Vagina (tissue), 2 donors: Measurements from ENCODE around the gene KLF4.
"Not testable (repeated sequence)": the region's sequence is repeated elsewhere in the genome, so short reads cannot be mapped to it uniquely, and the experiment has no call there.

Source experiments
- POLR2A ChIP-seq, 2 donors: fragments of 450-650 bp; IDR thresholded peaks; one replicate each; pipeline ENCODE4 v1.6.1; 2017; ENCODE audit warnings: antibody characterized with exemption in 2 of 2, mild to moderate bottlenecking in 2 of 2, moderate library complexity in 2 of 2
- POLR2AphosphoS5 ChIP-seq, 2 donors: sonication (generic); formaldehyde crosslinking; IDR thresholded peaks; one replicate each; pipeline ENCODE4 v1.9.0; 2017; ENCODE audit warnings: antibody characterized with exemption in 2 of 2, mild to moderate bottlenecking in 2 of 2, low read depth in 1 of 2; ENCODE audit not compliant: insufficient read depth in 1 of 2
- TF ChIP-seq, protein P1 (sequence below), 3 experiments: fragments of 450-650 bp in 2 of 3; fragments of 200-600 bp in 1 of 3; sonication (generic) in 1 of 3; IDR thresholded peaks; one replicate each; pipeline ENCODE4 v1.5.1; 2017 to 2019; ENCODE audit warnings: antibody characterized with exemption in 3 of 3, mild to moderate bottlenecking in 2 of 3, moderate library complexity in 2 of 3

DNA sequence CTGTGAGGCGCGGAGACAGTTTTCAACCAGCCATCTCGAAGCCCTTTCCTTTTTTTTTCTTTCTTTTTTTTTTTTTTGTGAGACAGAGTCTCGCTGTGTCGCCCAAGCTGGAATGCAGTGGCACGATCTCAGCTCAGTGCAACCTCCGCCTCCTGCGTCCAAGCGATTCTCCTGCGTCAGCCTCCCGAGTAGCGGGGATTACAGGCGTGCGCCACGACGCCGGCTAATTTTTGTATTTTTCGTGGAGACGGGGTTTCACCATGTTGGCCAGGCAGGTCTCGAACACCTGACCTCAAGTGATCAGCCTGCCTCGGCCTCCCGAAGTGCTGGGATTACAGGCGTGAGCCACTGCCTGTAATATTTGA lies 1.0 kb upstream of the KLF4 start:
- TF ChIP-seq POLR2A (IDR thresholded peaks at IDR 0.05); POLR2AphosphoS5 (IDR thresholded peaks at IDR 0.05; ENCODE audit: insufficient read depth in 1 of 2, low read depth in 1 of 2): not testable (repeated sequence)
- TF ChIP-seq, protein P1, sequence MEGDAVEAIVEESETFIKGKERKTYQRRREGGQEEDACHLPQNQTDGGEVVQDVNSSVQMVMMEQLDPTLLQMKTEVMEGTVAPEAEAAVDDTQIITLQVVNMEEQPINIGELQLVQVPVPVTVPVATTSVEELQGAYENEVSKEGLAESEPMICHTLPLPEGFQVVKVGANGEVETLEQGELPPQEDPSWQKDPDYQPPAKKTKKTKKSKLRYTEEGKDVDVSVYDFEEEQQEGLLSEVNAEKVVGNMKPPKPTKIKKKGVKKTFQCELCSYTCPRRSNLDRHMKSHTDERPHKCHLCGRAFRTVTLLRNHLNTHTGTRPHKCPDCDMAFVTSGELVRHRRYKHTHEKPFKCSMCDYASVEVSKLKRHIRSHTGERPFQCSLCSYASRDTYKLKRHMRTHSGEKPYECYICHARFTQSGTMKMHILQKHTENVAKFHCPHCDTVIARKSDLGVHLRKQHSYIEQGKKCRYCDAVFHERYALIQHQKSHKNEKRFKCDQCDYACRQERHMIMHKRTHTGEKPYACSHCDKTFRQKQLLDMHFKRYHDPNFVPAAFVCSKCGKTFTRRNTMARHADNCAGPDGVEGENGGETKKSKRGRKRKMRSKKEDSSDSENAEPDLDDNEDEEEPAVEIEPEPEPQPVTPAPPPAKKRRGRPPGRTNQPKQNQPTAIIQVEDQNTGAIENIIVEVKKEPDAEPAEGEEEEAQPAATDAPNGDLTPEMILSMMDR (IDR thresholded peaks at IDR 0.05): not testable (repeated sequence)
